GM23338 (cell line): ENCODE measurements around the gene HSBP1. TPM values are rescaled to one million over a fixed set of nuclear protein-coding genes. Genes with fewer than 3 reads are reported as not detected.
A peak's percentile ranks its signal among the peaks of the same experiment; 100 is the strongest.

ENCODE experiments used
- ATAC-seq: fragments of 200-7000 bp; cut with Tn5 transposase; 3 replicates; pipeline ENCODE4 v1.9.1; 2020
- DNase-seq: peaks from one replicate; pipeline ENCODE4 v3.0.0-alpha.2; 2015; ENCODE audit warnings: low spot score
- H2AFZ ChIP-seq: fragments of 200-600 bp; sonication (generic); 2 replicates; pipeline ENCODE4 v1.8.0; 2016; ENCODE audit warnings: antibody characterized with exemption, mild to moderate bottlenecking, moderate library complexity
- H3F3A ChIP-seq: fragments of 200-600 bp; sonication (generic); replicated peaks from 2 replicates; pipeline ENCODE4 v1.8.0; 2017; ENCODE audit warnings: antibody characterized with exemption, mixed run types, low read depth
- H3K27ac ChIP-seq: fragments of 200-600 bp; sonication (generic); 2 replicates; pipeline ENCODE4 v1.6.1; 2016; ENCODE audit warnings: low read depth
- H3K27me3 ChIP-seq: fragments of 200-600 bp; sonication (generic); 2 replicates; pipeline ENCODE4 v1.8.0; 2016; ENCODE audit warnings: mild to moderate bottlenecking, mixed run types, moderate library complexity; ENCODE audit not compliant: insufficient read depth
- H3K36me3 ChIP-seq: fragments of 200-600 bp; sonication (generic); 2 replicates; pipeline ENCODE4 v1.8.0; 2016; ENCODE audit warnings: mild to moderate bottlenecking; ENCODE audit not compliant: insufficient read depth
- H3K4me1 ChIP-seq: fragments of 200-600 bp; sonication (generic); 2 replicates; pipeline ENCODE4 v1.8.0; 2016; ENCODE audit warnings: mild to moderate bottlenecking, moderate library complexity; ENCODE audit not compliant: insufficient read depth
- H3K4me2 ChIP-seq: fragments of 200-600 bp; sonication (generic); 2 replicates; pipeline ENCODE4 v1.7.1; 2017; ENCODE audit warnings: mixed run types
- H3K4me3 ChIP-seq: fragments of 200-600 bp; sonication (generic); 2 replicates; pipeline ENCODE4 v1.6.1; 2016; ENCODE audit warnings: mixed run types
- H3K79me2 ChIP-seq: fragments of 200-600 bp; sonication (generic); replicated peaks from 2 replicates; pipeline ENCODE4 v1.8.0; 2017; ENCODE audit warnings: mild to moderate bottlenecking; ENCODE audit not compliant: insufficient read depth
- H3K9me2 ChIP-seq: fragments of 200-600 bp; sonication (generic); 2 replicates; pipeline ENCODE4 v1.8.0; 2017; ENCODE audit not compliant: insufficient read depth
- H4K20me1 ChIP-seq: fragments of 200-600 bp; sonication (generic); replicated peaks from 2 replicates; pipeline ENCODE4 v1.8.0; 2017; ENCODE audit warnings: mild to moderate bottlenecking; ENCODE audit not compliant: insufficient read depth
- H3K27ac Mint-ChIP-seq: 2 replicates; pipeline ENCODE4 v1.8.0; 2020; ENCODE audit warnings: inconsistent platforms, mild to moderate bottlenecking, moderate library complexity, mixed read lengths
- H3K27me3 Mint-ChIP-seq: 3 replicates; pipeline ENCODE4 v1.8.0; 2022; ENCODE audit warnings: low read depth, mild to moderate bottlenecking, moderate library complexity, mixed read lengths, inconsistent platforms; ENCODE audit not compliant: insufficient read depth, poor library complexity
- H3K36me3 Mint-ChIP-seq: 3 replicates; pipeline ENCODE4 v1.8.0; 2021; ENCODE audit warnings: low read depth, mild to moderate bottlenecking, inconsistent platforms, moderate library complexity, mixed read lengths
- H3K4me1 Mint-ChIP-seq: 3 replicates; pipeline ENCODE4 v1.8.0; 2020; ENCODE audit warnings: mild to moderate bottlenecking, inconsistent platforms, mixed read lengths
- H3K4me3 Mint-ChIP-seq: 3 replicates; pipeline ENCODE4 v1.8.0; 2021; ENCODE audit warnings: moderate library complexity, mild to moderate bottlenecking, inconsistent platforms, mixed read lengths
- H3K9me3 Mint-ChIP-seq: 3 replicates; pipeline ENCODE4 v1.8.0; 2020; ENCODE audit warnings: moderate library complexity, mild to moderate bottlenecking, inconsistent platforms, mixed read lengths
- CTCF ChIP-seq, 2 experiments: fragments of 200-600 bp in 1 of 2; sonication (generic) in 1 of 2; conservative IDR thresholded peaks; 2 replicates each; pipeline versions ENCODE4 v1.5.1 to v1.6.1; 2016 to 2017; ENCODE audit warnings: antibody characterized with exemption in 2 of 2, low read depth in 2 of 2, mild to moderate bottlenecking in 2 of 2, moderate library complexity in 1 of 2
- ZNF462 ChIP-seq: fragments of 250-450 bp; sonication (Bioruptor Pico); IDR thresholded peaks from 2 replicates; pipeline ENCODE4 v1.5.0; 2020; ENCODE audit warnings: mild to moderate bottlenecking, moderate library complexity
- polyA plus RNA-seq: library from polyadenylated mRNA; unstranded; fragments of >200 nt; fragmentation: Nextera tagmentation; extraction: Ambion mirVana; gene quantifications from 2 replicates; pipeline ENCODE4 v1.2.1, GENCODE V29; 2016
- total RNA-seq: library from RNA; depleted of rRNA; stranded (reverse); fragments of >200 nt; shearing (Covaris generic); gene quantifications from 2 replicates; pipeline ENCODE4 v1.2.3, GENCODE V29; 2014

Gene HSBP1
- total and polyA plus RNA-seq, 2 experiments from 2014 or later, result 71.0 to 817 TPM

GRCh38 chr16:83847371-83848225 is 39.8 kb downstream of the HSBP1 start:
- no peak for ATAC-seq
- no peak for DNase-seq
- Histone ChIP-seq H4K20me1 (no peaks in the 10 kb centered on the region), H3K27me3 (no peaks in the 10 kb centered on the region), H3K27ac (no peak overlapping the region), H3F3A (no peaks in the 10 kb centered on the region), H3K9me2 (0 out of 2 replicates have a peak, but pooled peaks cover 2% of the 10 kb centered on the region), H3K4me2 (no peak overlapping the region), H3K4me3 (no peak overlapping the region), H3K36me3 (no peaks in the 10 kb centered on the region), H3K79me2 (no peaks in the 10 kb centered on the region), H2AFZ (0 out of 2 replicates have a peak overlapping the region, but pooled peaks have one; percentile 8), H3K4me1 (peaks cover 47% of the 10 kb centered on the region)
- H3K27ac Mint-ChIP-seq, result peak overlapping the region; percentile 38
- H3K27me3 Mint-ChIP-seq, result peaks cover 9% of the 10 kb centered on the region
- no peaks in the 10 kb centered on the region for H3K36me3 Mint-ChIP-seq
- H3K4me3 Mint-ChIP-seq, result no peak overlapping the region
- TF ChIP-seq ZNF462 (CRISPR knock-in tag) (no peak), CTCF (conservative IDR thresholded peaks at IDR 0.05; ENCODE audit: low read depth in 2 of 2) (peak in 1 of 2 experiments; percentile 52; a peak in 2 of 4 replicates)
- no peaks in the 10 kb centered on the region; the same call in 2 of the 3 replicates for H3K9me3 Mint-ChIP-seq
- peaks cover 51% of the 10 kb centered on the region for H3K4me1 Mint-ChIP-seq
